ENCODE measurements around the gene BCAR1. TPM values are rescaled to one million over a fixed set of nuclear protein-coding genes. Genes with fewer than 3 reads are reported as not detected.

BCAR1 gene
- total RNA-seq, 3 donors from 2014 or later (not counting 1 experiment from before 2014, with no cell fraction given) = not detected

DNA sequence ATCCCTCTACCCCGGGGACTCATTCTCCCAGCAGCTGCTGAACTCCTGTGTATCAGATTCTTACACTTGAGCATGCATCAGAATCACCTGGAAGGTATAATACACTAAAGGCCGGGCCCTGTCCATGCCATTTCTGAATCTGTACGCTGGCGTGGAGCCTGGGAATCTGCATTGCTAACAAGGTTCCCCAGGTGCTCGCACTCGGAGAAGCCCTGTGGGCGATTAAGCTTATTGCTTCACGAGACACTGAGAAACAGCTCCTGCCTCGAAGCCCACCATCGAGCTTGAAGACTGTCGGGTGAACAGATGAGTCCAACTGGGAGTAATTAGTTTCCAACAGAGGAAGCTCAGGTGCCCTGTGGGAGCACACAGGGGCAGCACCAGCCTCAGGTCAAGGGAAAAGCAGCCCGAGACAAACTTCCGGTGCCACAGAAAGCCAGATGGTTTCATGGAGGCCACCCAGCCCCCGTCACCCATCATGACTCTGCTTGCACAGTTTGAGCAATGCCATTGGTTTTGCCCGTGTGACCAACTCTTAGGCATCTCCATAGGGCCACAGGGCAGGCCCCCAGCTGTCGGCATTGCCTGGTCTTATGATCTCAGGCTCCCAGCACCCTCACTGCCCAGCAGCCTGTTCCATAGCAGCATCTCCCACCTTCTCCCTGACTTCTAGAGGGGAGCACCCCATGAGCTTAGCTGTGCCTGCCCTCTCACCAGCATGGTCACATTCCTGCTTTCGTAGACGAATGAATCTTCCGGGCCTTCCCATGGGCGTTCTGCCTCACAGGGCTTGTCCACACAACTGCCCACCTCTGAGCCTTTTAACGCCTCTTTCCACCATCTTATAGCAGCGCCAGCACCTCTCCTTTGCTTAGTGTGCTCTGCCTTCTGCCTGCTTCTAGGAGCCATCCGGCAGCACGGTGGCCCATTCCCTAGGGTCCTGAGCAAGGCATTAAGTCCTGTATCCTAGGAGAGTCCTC is 55.3 kb downstream of the BCAR1 start:
- TF ChIP-seq, protein P1, sequence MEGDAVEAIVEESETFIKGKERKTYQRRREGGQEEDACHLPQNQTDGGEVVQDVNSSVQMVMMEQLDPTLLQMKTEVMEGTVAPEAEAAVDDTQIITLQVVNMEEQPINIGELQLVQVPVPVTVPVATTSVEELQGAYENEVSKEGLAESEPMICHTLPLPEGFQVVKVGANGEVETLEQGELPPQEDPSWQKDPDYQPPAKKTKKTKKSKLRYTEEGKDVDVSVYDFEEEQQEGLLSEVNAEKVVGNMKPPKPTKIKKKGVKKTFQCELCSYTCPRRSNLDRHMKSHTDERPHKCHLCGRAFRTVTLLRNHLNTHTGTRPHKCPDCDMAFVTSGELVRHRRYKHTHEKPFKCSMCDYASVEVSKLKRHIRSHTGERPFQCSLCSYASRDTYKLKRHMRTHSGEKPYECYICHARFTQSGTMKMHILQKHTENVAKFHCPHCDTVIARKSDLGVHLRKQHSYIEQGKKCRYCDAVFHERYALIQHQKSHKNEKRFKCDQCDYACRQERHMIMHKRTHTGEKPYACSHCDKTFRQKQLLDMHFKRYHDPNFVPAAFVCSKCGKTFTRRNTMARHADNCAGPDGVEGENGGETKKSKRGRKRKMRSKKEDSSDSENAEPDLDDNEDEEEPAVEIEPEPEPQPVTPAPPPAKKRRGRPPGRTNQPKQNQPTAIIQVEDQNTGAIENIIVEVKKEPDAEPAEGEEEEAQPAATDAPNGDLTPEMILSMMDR (IDR thresholded peaks at IDR 0.05) = no peak
- H3K9me3 ChIP-seq (ENCODE audit: control insufficient read depth, insufficient read depth, low read length) = no peaks in the 10 kb centered on the region
- no peak overlapping the region for H3K4me3 ChIP-seq (ENCODE audit: low read length)
- intact Hi-C loops (cut with micrococcal nuclease) = loop anchor here (5.0 kb wide), 1 partner anchor 36 kb away; no protein-coding TSS in a partner anchor
- no peaks in the 10 kb centered on the region for H3K36me3 ChIP-seq (ENCODE audit: control insufficient read depth, insufficient read depth, low read length)
- ATAC-seq = no peak
- H3K4me1 Mint-ChIP-seq = no peaks in the 10 kb centered on the region
- no peak overlapping the region for H3K4me3 Mint-ChIP-seq
- H3K27me3 ChIP-seq (ENCODE audit: control insufficient read depth, insufficient read depth, low read length) = peaks cover 2% of the 10 kb centered on the region
- H3K4me1 ChIP-seq (ENCODE audit: control insufficient read depth, insufficient read depth, low read length) = peaks cover 4% of the 10 kb centered on the region
- H3K9me3 Mint-ChIP-seq = no peaks in the 10 kb centered on the region
- no peaks in the 10 kb centered on the region for H3K36me3 Mint-ChIP-seq
- 84% methylated on average over 24 of the region's 24 CpGs for WGBS (ENCODE audit: insufficient coverage)
- peaks cover 20 to 35% of the 10 kb centered on the region in 2 donors for H3K27me3 Mint-ChIP-seq (ENCODE audit: low read depth in 2 of 2)
- DNase-seq = no peak
- no peak overlapping the region for H3K27ac ChIP-seq (ENCODE audit: low read length)
- no peak overlapping the region for H3K27ac Mint-ChIP-seq

DNA sequence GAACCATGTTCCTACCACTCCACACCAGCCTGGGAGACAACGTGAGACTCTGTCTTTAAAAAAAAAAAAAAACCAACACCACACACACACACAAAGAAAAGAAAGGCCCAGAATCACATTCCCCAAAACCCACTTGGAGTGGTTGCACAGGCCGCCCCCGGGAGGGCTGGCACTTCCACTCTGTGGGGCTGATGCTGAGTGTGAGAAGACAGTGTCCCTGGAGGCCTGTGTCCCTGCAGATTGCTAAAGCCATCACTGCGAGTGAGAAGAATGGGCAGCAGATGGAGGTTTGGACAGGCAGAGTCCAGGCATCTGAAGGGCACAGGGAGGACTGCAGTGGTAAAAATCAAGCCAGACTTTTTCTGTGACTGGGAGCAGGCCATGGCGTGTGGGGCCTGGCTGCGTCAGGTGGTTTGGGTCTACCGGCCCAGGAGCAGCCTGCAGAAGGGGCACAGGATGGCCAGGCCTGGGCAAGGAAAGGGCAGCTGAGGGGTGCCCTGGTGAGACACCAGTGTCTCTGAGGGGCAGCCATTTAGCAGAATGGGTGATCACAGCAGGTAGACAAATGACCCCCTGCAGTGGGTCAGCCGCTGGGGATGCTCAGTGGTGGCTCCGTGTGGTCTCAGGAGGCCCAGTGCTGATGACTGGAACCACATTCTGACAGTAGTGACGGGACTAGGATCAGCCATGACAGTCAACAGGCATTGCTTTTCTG is 57.5 kb downstream of the BCAR1 start:
- TF ChIP-seq, protein P1 (IDR thresholded peaks at IDR 0.05) = no peak
- DNase-seq = no peak

DNA sequence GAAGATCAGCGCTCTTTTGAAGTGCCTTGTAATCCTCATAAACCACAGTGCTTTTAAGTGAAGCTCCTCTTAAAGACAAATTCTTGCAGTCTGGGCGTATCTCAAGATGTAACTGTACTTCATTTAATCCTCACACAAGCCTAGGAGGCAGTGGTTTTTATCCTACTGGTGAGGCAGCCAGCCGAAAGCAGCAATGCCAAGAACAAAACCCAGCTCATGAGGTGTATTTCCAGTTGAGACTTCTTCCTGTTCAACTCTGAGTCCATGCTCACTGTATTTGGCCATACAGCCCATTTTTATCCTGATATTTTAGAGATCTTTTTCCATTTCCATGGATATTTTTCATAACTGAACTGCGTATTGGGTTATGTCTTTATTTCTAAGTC is 58.2 kb downstream of the BCAR1 start:
- ATAC-seq (no peak), DNase-seq (no peak)
- H3K27ac ChIP-seq (ENCODE audit: low read length) = no peak overlapping the region
- no peak overlapping the region for H3K4me3 Mint-ChIP-seq
- no peaks in the 10 kb centered on the region for H3K9me3 ChIP-seq (ENCODE audit: control insufficient read depth, insufficient read depth, low read length)
- no peak overlapping the region for H3K27ac Mint-ChIP-seq
- peaks cover 17 to 41% of the 10 kb centered on the region in 2 donors for H3K27me3 Mint-ChIP-seq (ENCODE audit: low read depth in 2 of 2)
- no peaks in the 10 kb centered on the region for H3K36me3 Mint-ChIP-seq
- H3K27me3 ChIP-seq (ENCODE audit: control insufficient read depth, insufficient read depth, low read length) = no peaks in the 10 kb centered on the region
- no peaks in the 10 kb centered on the region for H3K4me1 Mint-ChIP-seq
- H3K9me3 Mint-ChIP-seq = no peaks in the 10 kb centered on the region
- H3K4me1 ChIP-seq (ENCODE audit: control insufficient read depth, insufficient read depth, low read length) = no peaks in the 10 kb centered on the region
- intact Hi-C loops (cut with micrococcal nuclease) = no loop called here
- TF ChIP-seq, protein P1 (IDR thresholded peaks at IDR 0.05) = no peak
- 89% methylated on average over 3 of the region's 4 CpGs for WGBS (ENCODE audit: insufficient coverage)
- no peak overlapping the region for H3K4me3 ChIP-seq (ENCODE audit: low read length)
- no peaks in the 10 kb centered on the region for H3K36me3 ChIP-seq (ENCODE audit: control insufficient read depth, insufficient read depth, low read length)

More for the DNA sequence above, 57.5 kb downstream of the BCAR1 start:
- Histone ChIP-seq H3K27ac (ENCODE audit: low read length) (no peak overlapping the region), H3K4me1 (ENCODE audit: control insufficient read depth, insufficient read depth, low read length) (no peaks in the 10 kb centered on the region), H3K4me3 (ENCODE audit: low read length) (no peak overlapping the region), H3K9me3 (ENCODE audit: control insufficient read depth, insufficient read depth, low read length) (no peaks in the 10 kb centered on the region), H3K36me3 (ENCODE audit: control insufficient read depth, insufficient read depth, low read length) (no peaks in the 10 kb centered on the region), H3K27me3 (ENCODE audit: control insufficient read depth, insufficient read depth, low read length) (no peaks in the 10 kb centered on the region)
- Mint-ChIP-seq H3K4me1 (no peaks in the 10 kb centered on the region), H3K9me3 (no peaks in the 10 kb centered on the region), H3K4me3 (no peak overlapping the region), H3K36me3 (no peaks in the 10 kb centered on the region), H3K27me3 (ENCODE audit: low read depth in 2 of 2) (peaks cover 20 to 39% of the 10 kb centered on the region in 2 donors), H3K27ac (no peak overlapping the region)
- WGBS (ENCODE audit: insufficient coverage) = 93% methylated on average over 10 of the region's 10 CpGs
- no peak for ATAC-seq
- intact Hi-C loops (cut with micrococcal nuclease) = no loop called here

Data from natural killer cell (primary cell).